Calu3 (cell line): ENCODE measurements around the gene SLC38A3. TPM values are rescaled to one million over a fixed set of nuclear protein-coding genes. Genes with fewer than 3 reads are reported as not detected.

Source experiments
- BruUV-seq: library from RNA; stranded (reverse); fragments of 400-500 nt; replicated peaks from 2 replicates; lab custom pipeline; 2021; lab: Mats Ljungman, UMichigan
- CTCF ChIA-PET: fragments of 300-600 bp; sonication (Branson Sonifier 250); formaldehyde crosslinking; loops from one replicate; lab custom pipeline; 2022; ENCODE audit warnings: antibody characterized with exemption; lab: Charles Lee
- DNase-seq: peaks from one replicate; pipeline ENCODE4 v3.0.0; 2022
- H3K27ac Mint-ChIP-seq: one replicate; pipeline ENCODE4 v1.8.0; 2022; ENCODE audit warnings: mixed read lengths; ENCODE audit not compliant: unreplicated experiment
- H3K27me3 Mint-ChIP-seq: one replicate; pipeline ENCODE4 v1.8.0; 2022; ENCODE audit warnings: mixed read lengths; ENCODE audit not compliant: unreplicated experiment
- H3K36me3 Mint-ChIP-seq: one replicate; pipeline ENCODE4 v1.8.0; 2022; ENCODE audit warnings: mild to moderate bottlenecking, moderate library complexity, mixed read lengths; ENCODE audit not compliant: insufficient read depth, unreplicated experiment
- H3K4me1 Mint-ChIP-seq: one replicate; pipeline ENCODE4 v1.8.0; 2022; ENCODE audit warnings: mild to moderate bottlenecking, low read depth, mixed read lengths; ENCODE audit not compliant: unreplicated experiment
- H3K4me3 Mint-ChIP-seq: one replicate; pipeline ENCODE4 v1.8.0; 2022; ENCODE audit warnings: mild to moderate bottlenecking, low read depth, moderate library complexity, mixed read lengths; ENCODE audit not compliant: unreplicated experiment
- H3K9me3 Mint-ChIP-seq: one replicate; pipeline ENCODE4 v1.8.0; 2022; ENCODE audit warnings: low read depth, mixed read lengths; ENCODE audit not compliant: unreplicated experiment
- intact Hi-C: fragments of 100-400 bp; cut with micrococcal nuclease; formaldehyde crosslinking; loops from one replicate; pipeline ENCODE4 v1.10.0; 2022; ENCODE audit not compliant: unreplicated experiment
- total RNA-seq: library from RNA; stranded (reverse); gene quantifications from 2 replicates; pipeline ENCODE4 v1.2.3, GENCODE V29; 2022
- TF ChIP-seq, protein P1 (sequence below): fragments of 200-600 bp; IDR thresholded peaks from one replicate; pipeline ENCODE4 v1.8.0; 2022; ENCODE audit warnings: antibody characterized with exemption; ENCODE audit not compliant: unreplicated experiment

The SLC38A3 gene
- total RNA-seq, 1 experiment from 2014 or later: not detected

DNA sequence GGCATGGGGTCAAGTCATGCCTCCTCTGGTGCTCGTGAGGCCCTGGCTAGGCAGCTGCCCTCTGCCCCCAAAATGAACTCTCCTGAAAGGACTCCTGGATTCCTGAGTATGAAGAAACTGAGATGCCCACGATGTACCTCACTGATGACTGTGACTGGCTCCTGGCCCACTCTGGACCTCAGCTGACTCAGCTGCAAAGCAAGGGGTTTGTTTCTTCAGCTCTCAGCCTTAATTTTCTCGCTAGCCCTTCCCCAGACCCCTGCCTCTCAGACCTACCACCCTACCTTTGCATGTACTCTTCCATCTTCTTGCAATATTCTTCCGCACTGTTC, 25.7 kb downstream of the SLC38A3 start:
- CTCF ChIA-PET: no interaction called here

DNA sequence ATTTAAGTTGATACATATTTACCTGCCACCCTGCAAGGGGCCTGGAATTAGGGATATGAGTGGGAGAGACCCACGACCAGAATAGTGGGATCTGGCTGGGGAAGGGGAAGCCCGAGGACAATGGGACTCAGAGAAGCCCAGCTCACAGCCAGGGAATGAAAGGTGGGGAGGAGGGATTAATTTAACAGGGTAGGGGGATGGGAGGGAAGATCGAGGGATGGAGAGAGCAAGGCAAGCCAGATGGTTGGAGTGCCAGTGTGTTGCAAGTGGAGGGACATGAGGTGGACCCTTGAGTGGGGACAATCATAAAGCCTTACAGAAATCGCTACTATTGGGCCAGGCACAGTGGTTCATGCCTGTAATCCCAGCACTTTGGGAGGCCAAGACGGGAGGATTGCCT, 26.5 kb downstream of the SLC38A3 start:
- CTCF ChIA-PET: no interaction called here
- BruUV-seq: no TSS peak
- no peak overlapping the region for H3K27ac Mint-ChIP-seq
- DNase-seq: no peak
- peaks cover 27% of the 10 kb centered on the region for H3K4me1 Mint-ChIP-seq
- no peaks in the 10 kb centered on the region for H3K27me3 Mint-ChIP-seq
- no peak overlapping the region for H3K4me3 Mint-ChIP-seq
- H3K9me3 Mint-ChIP-seq: no peaks in the 10 kb centered on the region
- peaks cover 46% of the 10 kb centered on the region for H3K36me3 Mint-ChIP-seq
- intact Hi-C loops: no loop called here
- TF ChIP-seq, protein P1, sequence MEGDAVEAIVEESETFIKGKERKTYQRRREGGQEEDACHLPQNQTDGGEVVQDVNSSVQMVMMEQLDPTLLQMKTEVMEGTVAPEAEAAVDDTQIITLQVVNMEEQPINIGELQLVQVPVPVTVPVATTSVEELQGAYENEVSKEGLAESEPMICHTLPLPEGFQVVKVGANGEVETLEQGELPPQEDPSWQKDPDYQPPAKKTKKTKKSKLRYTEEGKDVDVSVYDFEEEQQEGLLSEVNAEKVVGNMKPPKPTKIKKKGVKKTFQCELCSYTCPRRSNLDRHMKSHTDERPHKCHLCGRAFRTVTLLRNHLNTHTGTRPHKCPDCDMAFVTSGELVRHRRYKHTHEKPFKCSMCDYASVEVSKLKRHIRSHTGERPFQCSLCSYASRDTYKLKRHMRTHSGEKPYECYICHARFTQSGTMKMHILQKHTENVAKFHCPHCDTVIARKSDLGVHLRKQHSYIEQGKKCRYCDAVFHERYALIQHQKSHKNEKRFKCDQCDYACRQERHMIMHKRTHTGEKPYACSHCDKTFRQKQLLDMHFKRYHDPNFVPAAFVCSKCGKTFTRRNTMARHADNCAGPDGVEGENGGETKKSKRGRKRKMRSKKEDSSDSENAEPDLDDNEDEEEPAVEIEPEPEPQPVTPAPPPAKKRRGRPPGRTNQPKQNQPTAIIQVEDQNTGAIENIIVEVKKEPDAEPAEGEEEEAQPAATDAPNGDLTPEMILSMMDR: no peak

More for the DNA sequence above, 25.7 kb downstream of the SLC38A3 start:
- Mint-ChIP-seq H3K4me1 (peaks cover 27% of the 10 kb centered on the region), H3K36me3 (peaks cover 39% of the 10 kb centered on the region), H3K9me3 (no peaks in the 10 kb centered on the region), H3K27me3 (peaks cover 2% of the 10 kb centered on the region), H3K27ac (no peak overlapping the region), H3K4me3 (no peak overlapping the region)
- BruUV-seq: no TSS peak
- TF ChIP-seq, protein P1: no peak
- intact Hi-C loops: no loop called here
- DNase-seq: no peak

DNA sequence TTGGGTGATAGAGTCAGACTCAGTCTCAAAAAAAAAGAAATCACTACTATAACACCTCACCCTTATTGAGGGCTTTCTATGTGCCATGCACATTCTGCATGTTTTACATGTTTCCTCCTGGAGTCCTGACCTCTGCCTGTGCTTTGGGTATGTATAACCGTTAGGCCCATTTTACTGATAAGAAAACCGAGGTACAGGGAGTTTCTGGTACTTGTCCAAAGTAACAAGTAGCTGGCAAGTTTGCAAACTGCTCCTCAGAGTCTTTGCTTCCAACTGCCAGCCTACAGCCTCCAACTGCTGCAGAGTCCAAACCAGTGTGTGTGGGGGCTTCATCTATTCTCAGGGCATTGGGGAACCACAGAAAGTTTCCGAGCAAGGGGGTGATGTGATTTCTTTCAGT, 27.2 kb downstream of the SLC38A3 start:
- CTCF ChIA-PET: no interaction called here
- Mint-ChIP-seq H3K27ac (no peak overlapping the region), H3K4me1 (peaks cover 33% of the 10 kb centered on the region), H3K4me3 (no peak overlapping the region), H3K9me3 (no peaks in the 10 kb centered on the region), H3K36me3 (peaks cover 46% of the 10 kb centered on the region), H3K27me3 (no peaks in the 10 kb centered on the region)
- no peak for DNase-seq
- TF ChIP-seq, protein P1: no peak
- intact Hi-C loops: no loop called here
- BruUV-seq: no TSS peak

DNA sequence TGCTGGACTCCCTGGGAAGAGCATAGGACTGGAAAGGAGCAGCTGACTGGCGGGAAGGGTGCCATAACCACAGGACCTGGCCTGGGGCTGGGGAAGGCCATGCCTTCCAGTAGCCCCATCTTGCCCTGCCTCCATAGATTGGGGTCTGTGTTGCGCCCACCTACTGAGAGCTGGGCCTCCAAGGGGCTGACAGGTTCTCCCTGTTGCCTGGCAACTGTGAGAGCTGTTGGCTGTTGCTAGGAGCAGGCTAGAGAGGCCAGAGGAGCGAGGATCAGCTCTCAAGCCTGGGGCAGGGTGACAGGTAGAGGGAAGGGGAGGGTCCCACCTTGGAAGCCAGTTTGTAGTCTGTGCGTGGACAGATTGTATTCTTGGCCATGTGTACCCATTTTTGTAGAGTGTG, 28.1 kb downstream of the SLC38A3 start:
- intact Hi-C loops: no loop called here
- peaks cover 34% of the 10 kb centered on the region for H3K4me1 Mint-ChIP-seq
- CTCF ChIA-PET: interaction anchor here (0.7 kb wide), 1 partner anchor 21 kb away, joined by 7 read pairs; no protein-coding TSS in a partner anchor
- no peak overlapping the region for H3K4me3 Mint-ChIP-seq
- no peak for DNase-seq
- no peaks in the 10 kb centered on the region for H3K9me3 Mint-ChIP-seq
- H3K27me3 Mint-ChIP-seq: no peaks in the 10 kb centered on the region
- no peak overlapping the region for H3K27ac Mint-ChIP-seq
- H3K36me3 Mint-ChIP-seq: peaks cover 46% of the 10 kb centered on the region
- BruUV-seq: no TSS peak
- TF ChIP-seq, protein P1: no peak
